IPS DF 4.7 (cell line): ENCODE data around the gene SH3TC1.

ENCODE experiments used
- DNase-seq: peaks from one replicate; pipeline ENCODE4 v3.0.0-alpha.2; 2013; ENCODE audit warnings: low spot score; ENCODE audit errors: extremely low read depth

SH3TC1 gene

GRCh38 chr4:8274765-8275547, 75.9 kb downstream of the SH3TC1 start:
- no peak for DNase-seq

GRCh38 chr4:8275548-8275910, 76.4 kb downstream of the SH3TC1 start:
- no peak for DNase-seq

- DNase-seq: no peak
These were observed 77.5 kb downstream of the SH3TC1 start for GRCh38 chr4:8276358-8277240.

GRCh38 chr4:8277356-8278008, 78.4 kb downstream of the SH3TC1 start:
- DNase-seq: no peak

- DNase-seq: no peak
These were observed 78.9 kb downstream of the SH3TC1 start for GRCh38 chr4:8278009-8278395.

- no peak for DNase-seq
These were observed 79.6 kb downstream of the SH3TC1 start for GRCh38 chr4:8278421-8279287.

GRCh38 chr4:8279321-8280157, 80.4 kb downstream of the SH3TC1 start:
- DNase-seq: no peak

GRCh38 chr4:8280158-8280875, 81.2 kb downstream of the SH3TC1 start:
- no peak for DNase-seq

GRCh38 chr4:8280876-8281440, 81.9 kb downstream of the SH3TC1 start:
- DNase-seq: no peak

GRCh38 chr4:8281519-8282133, 82.5 kb downstream of the SH3TC1 start:
- DNase-seq: no peak

- DNase-seq: no peak
These were observed 83.1 kb downstream of the SH3TC1 start for GRCh38 chr4:8282134-8282641.

- no peak for DNase-seq
These were observed 83.7 kb downstream of the SH3TC1 start for GRCh38 chr4:8282742-8283141.

GRCh38 chr4:8283161-8283560, 84.1 kb downstream of the SH3TC1 start:
- DNase-seq: no peak

- DNase-seq: no peak
These were observed 84.6 kb downstream of the SH3TC1 start for GRCh38 chr4:8283631-8284121.

GRCh38 chr4:8284391-8284790, 85.3 kb downstream of the SH3TC1 start:
- no peak for DNase-seq

GRCh38 chr4:8285143-8285975, 86.3 kb downstream of the SH3TC1 start:
- DNase-seq: no peak

GRCh38 chr4:8285976-8286718, 87.1 kb downstream of the SH3TC1 start:
- no peak for DNase-seq
